Endothelial cell of umbilical vein (primary cell): ENCODE results near the gene ESAM. TPM values are rescaled to one million over a fixed set of nuclear protein-coding genes. Genes with fewer than 3 reads are reported as not detected.

Experiments used
- BruUV-seq: library from RNA; stranded (reverse); fragments of 400-500 nt; replicated peaks from 2 replicates; lab custom pipeline; 2021; lab: Mats Ljungman, UMichigan
- CTCF ChIA-PET: fragments of 300-600, 350-600 bp; sonication (Branson Sonifier 250); formaldehyde crosslinking; loops from one replicate; lab custom pipeline; 2021; ENCODE audit warnings: antibody characterized with exemption, inconsistent platforms; lab: Charles Lee
- POLR2A ChIA-PET: fragments of 300-600, 350-600 bp; sonication (Branson Sonifier 250); formaldehyde crosslinking; loops from one replicate; lab custom pipeline; 2021; ENCODE audit warnings: antibody characterized with exemption, inconsistent platforms; lab: Charles Lee
- DNase-seq: peaks from one replicate; pipeline ENCODE4 v3.0.0-alpha.2; 2011; ENCODE audit warnings: low read depth, low spot score
- FAIRE-seq: peaks from 2 replicates; lab custom pipeline; 2011; peaks lifted over from hg19 to GRCh38; lab: Jason Lieb, UNC
- H2AFZ ChIP-seq: 2 replicates; pipeline ENCODE4 v1.6.0; 2012; ENCODE audit warnings: low read depth, low read length, control low read depth, inconsistent platforms
- H3K27ac ChIP-seq: 2 replicates; pipeline ENCODE4 v1.5.1; 2011; ENCODE audit warnings: low read depth, mild to moderate bottlenecking, control low read depth, low read length, moderate library complexity; ENCODE audit not compliant: insufficient read depth
- H3K27me3 ChIP-seq, 2 experiments: 2 replicates each; pipeline versions ENCODE4 v1.6.0 to v1.6.1; 2011; ENCODE audit warnings: low read length in 2 of 2, mixed read lengths in 1 of 2; ENCODE audit not compliant: control insufficient read depth in 2 of 2, insufficient read depth in 2 of 2
- H3K36me3 ChIP-seq, 2 experiments: 2 replicates in 1 of 2; 3 replicates in 1 of 2; pipeline ENCODE4 v1.5.1; 2011; ENCODE audit warnings: low read length in 2 of 2, mild to moderate bottlenecking in 1 of 2, moderate library complexity in 1 of 2; ENCODE audit not compliant: control insufficient read depth in 2 of 2, insufficient read depth in 2 of 2; ENCODE audit errors: extremely low read depth in 1 of 2
- H3K4me1 ChIP-seq: 3 replicates; pipeline ENCODE4 v1.5.1; 2011; ENCODE audit warnings: mild to moderate bottlenecking, low read length; ENCODE audit not compliant: control insufficient read depth, insufficient read depth; ENCODE audit errors: extremely low read depth
- H3K4me2 ChIP-seq: 2 replicates; pipeline ENCODE4 v1.6.1; 2011; ENCODE audit warnings: low read length, control low read depth, mixed read lengths; ENCODE audit not compliant: insufficient read depth
- H3K4me3 ChIP-seq, 3 experiments: fragments of 200-600 bp in 1 of 3; sonication (generic), shearing (Covaris generic) in 1 of 3; replicated peaks in 1 of 3; 2 replicates each; pipeline ENCODE4 v1.5.1; 2011 to 2016; ENCODE audit warnings: control low read depth in 3 of 3, low read length in 3 of 3, mild to moderate bottlenecking in 2 of 3, inconsistent platforms in 1 of 3, low read depth in 1 of 3, moderate library complexity in 1 of 3; ENCODE audit not compliant: insufficient read depth in 1 of 3
- H3K79me2 ChIP-seq: 2 replicates; pipeline ENCODE4 v1.6.0; 2012; ENCODE audit warnings: low read length, inconsistent platforms; ENCODE audit not compliant: control insufficient read depth, insufficient read depth
- H3K9ac ChIP-seq: replicated peaks from 2 replicates; pipeline ENCODE3; 2011; ENCODE audit warnings: low read length, control low read depth; ENCODE audit not compliant: insufficient read depth; ENCODE audit errors: extremely low read depth
- H3K9me1 ChIP-seq: replicated peaks from 3 replicates; pipeline ENCODE4 v1.6.0; 2011; ENCODE audit warnings: mild to moderate bottlenecking, low read length; ENCODE audit not compliant: control insufficient read depth, insufficient read depth; ENCODE audit errors: extremely low read depth
- H3K9me3 ChIP-seq: replicated peaks from 2 replicates; pipeline ENCODE4 v1.5.1; 2012; ENCODE audit warnings: low read length, inconsistent platforms; ENCODE audit not compliant: control insufficient read depth, insufficient read depth
- H4K20me1 ChIP-seq: replicated peaks from 2 replicates; pipeline ENCODE3; 2011; ENCODE audit warnings: mild to moderate bottlenecking, low read length; ENCODE audit not compliant: control insufficient read depth, insufficient read depth; ENCODE audit errors: extremely low read depth
- CTCF ChIP-seq, 2 donors: IDR thresholded peaks; 1 replicate in 1 of 2; 2 replicates in 1 of 2; pipeline ENCODE4 v1.5.1; 2011; ENCODE audit warnings: low read length in 2 of 2, mild to moderate bottlenecking in 2 of 2, moderate library complexity in 2 of 2, control low read depth in 1 of 2, inconsistent platforms in 1 of 2, low read depth in 1 of 2; ENCODE audit not compliant: insufficient read depth in 1 of 2; ENCODE audit errors: extremely low read depth in 1 of 2
- FOS ChIP-seq: IDR thresholded peaks from 2 replicates; pipeline ENCODE4 v1.6.1; 2011; ENCODE audit warnings: mild to moderate bottlenecking, low read length, moderate library complexity, borderline replicate concordance; ENCODE audit not compliant: insufficient read depth
- POLR2A ChIP-seq: IDR thresholded peaks from 2 replicates; pipeline ENCODE4 v1.6.1; 2012; ENCODE audit warnings: low read depth, mild to moderate bottlenecking, control low read depth, low read length
- POLR2AphosphoS5 ChIP-seq: IDR thresholded peaks from 2 replicates; pipeline ENCODE4 v1.6.1; 2012; ENCODE audit warnings: low read depth, mild to moderate bottlenecking, control low read depth, low read length, moderate library complexity; ENCODE audit not compliant: insufficient read depth
- dilution Hi-C: fragments of 300-500 bp; cut with MboI; formaldehyde crosslinking; loops from one replicate; pipeline ENCODE4 v1.15.0; 2019; ENCODE audit warnings: low sequenced_read_pairs; ENCODE audit not compliant: extremely low pct_ligation_motif_present
- intact Hi-C: fragments of 100-400 bp; cut with micrococcal nuclease; formaldehyde crosslinking; loops from one replicate; pipeline ENCODE4 v1.10.0; 2022
- polyA plus RNA-seq, 4 experiments: library from polyadenylated mRNA; depleted of rRNA in 3 of 4; stranded (reverse) in 3 of 4; unstranded in 1 of 4; fragments of >200 nt; gene quantifications; 2 replicates each; pipeline versions ENCODE4 v1.2.1 to v1.2.3, GENCODE V29; 2011 to 2012; ENCODE audit warnings: missing spikeins in 1 of 4
- total RNA-seq: library from RNA; stranded (reverse); gene quantifications from 2 replicates; pipeline ENCODE4 v1.2.3, GENCODE V29; 2021

ESAM gene
- total and polyA plus RNA-seq, 2 donors (not counting 3 experiments of a cell fraction or from before 2014, with no cell fraction given), result 273 to 383 TPM

- dilution Hi-C loops, result no loop called here
- POLR2A ChIA-PET, result interaction anchor here (1.1 to 5.0 kb wide), 5 partner anchors 12 to 77 kb away, joined by 3 to 67 read pairs (median 9); partner anchors contain the start of genes SIAE and SPA17
Measured at GRCh38 chr11:124747406-124748099, 14.5 kb downstream of the ESAM start.

GRCh38 chr11:124746621-124747243 lies 15.4 kb downstream of the ESAM start:
- H3K79me2 ChIP-seq, result no peaks in the 10 kb centered on the region
- H3K27me3 ChIP-seq, result no peaks in the 10 kb centered on the region
- POLR2A ChIA-PET, result interaction anchor here (1.3 to 5.0 kb wide), 4 partner anchors 12 to 73 kb away, joined by 6 to 67 read pairs (median 12); partner anchors contain the start of genes SIAE and SPA17

More at GRCh38 chr11:124747406-124748099, 14.5 kb downstream of the ESAM start:
- CTCF ChIA-PET, result interaction anchor here (1.0 to 16.9 kb wide), 17 partner anchors 13 to 129 kb away, joined by 3 to 301 read pairs (median 7); partner anchors contain the start of genes ESAM, MSANTD2, ROBO3 and SIAE
- H3K36me3 ChIP-seq, result peaks cover 2 to 3% of the 10 kb centered on the region in 2 experiments
- no peaks in the 10 kb centered on the region for H3K27me3 ChIP-seq
- DNase-seq (peak; percentile 50), FAIRE-seq (no peak)
- H2AFZ ChIP-seq, result no peak overlapping the region
- peak overlapping the region; percentile 27 for H3K9ac ChIP-seq
- H4K20me1 ChIP-seq, result no peaks in the 10 kb centered on the region
- no TSS peak for BruUV-seq
- H3K79me2 ChIP-seq, result no peaks in the 10 kb centered on the region
- no peaks in the 10 kb centered on the region for H3K9me3 ChIP-seq
- H3K4me3 ChIP-seq, result no peak overlapping the region
- no peak for TF ChIP-seq POLR2AphosphoS5
- TF ChIP-seq POLR2A, result peak; percentile 10
- peak; percentile 19 for TF ChIP-seq FOS
- H3K4me2 ChIP-seq, result peak overlapping the region; percentile 13
- intact Hi-C loops, result loop anchor here (1.0 kb wide), 1 partner anchor 12 kb away; no protein-coding TSS in a partner anchor
- peaks cover 40% of the 10 kb centered on the region for H3K4me1 ChIP-seq
- H3K27ac ChIP-seq, result peak overlapping the region; percentile 70
- no peaks in the 10 kb centered on the region for H3K9me1 ChIP-seq

More at GRCh38 chr11:124746621-124747243, 15.4 kb downstream of the ESAM start:
- intact Hi-C loops (loop anchor here (1.0 kb wide), 5 partner anchors 17 to 91 kb away; partner anchors contain the start of genes SIAE and SPA17), dilution Hi-C loops (no loop called here)
- DNase-seq (peak; percentile 93), FAIRE-seq (peak; percentile 93)
- peak overlapping the region; percentile 37 for H3K9ac ChIP-seq
- H3K9me1 ChIP-seq, result no peaks in the 10 kb centered on the region
- peak overlapping the region; percentile 70 for H3K27ac ChIP-seq
- peaks cover 40% of the 10 kb centered on the region for H3K4me1 ChIP-seq
- H2AFZ ChIP-seq, result no peak overlapping the region
- BruUV-seq, result TSS peak; percentile 37
- H3K4me2 ChIP-seq, result peak overlapping the region; percentile 49
- CTCF ChIA-PET, result interaction anchor here (0.8 to 16.9 kb wide), 24 partner anchors 10 to 151 kb away, joined by 3 to 301 read pairs (median 5); partner anchors contain the start of genes ESAM, MSANTD2, ROBO3 and ROBO4
- H3K9me3 ChIP-seq, result no peaks in the 10 kb centered on the region
- H4K20me1 ChIP-seq, result no peaks in the 10 kb centered on the region
- H3K4me3 ChIP-seq, result peak overlapping the region in 2 of 3 experiments; percentile 36 to 46
- no peaks in the 10 kb centered on the region for H3K36me3 ChIP-seq
- TF ChIP-seq POLR2A (peak; percentile 72), FOS (no peak), CTCF (IDR thresholded peaks at IDR 0.05; ENCODE audit: extremely low read depth in 1 of 2, insufficient read depth in 1 of 2, low read depth in 1 of 2, low read length in 2 of 2) (peak; percentile 62 to 79), POLR2AphosphoS5 (peak; percentile 57)
